Activated T-cell treated with anti-CD3 and anti-CD28 coated beads, Interleukin-2, amount 50 U/mL, for 4 hours (primary cell): ENCODE results near the gene MNT. TPM values are rescaled to one million over a fixed set of nuclear protein-coding genes. Genes with fewer than 3 reads are reported as not detected.

ENCODE experiments used
- ATAC-seq, 2 donors: fragments of 200-7000 bp; cut with Tn5 transposase; one replicate each; pipeline ENCODE4 v1.10.0; 2021
- DNase-seq: peaks from one replicate; pipeline ENCODE4 v3.0.0-alpha.2; 2020
- H3K27me3 Mint-ChIP-seq: one replicate; pipeline ENCODE4 v1.8.0; 2021; ENCODE audit warnings: low read depth, mixed read lengths
- H3K36me3 Mint-ChIP-seq: one replicate; pipeline ENCODE4 v1.8.0; 2022; ENCODE audit warnings: mixed read lengths; ENCODE audit not compliant: insufficient read depth
- H3K4me1 Mint-ChIP-seq: one replicate; pipeline ENCODE4 v1.8.0; 2021; ENCODE audit warnings: low read depth, mixed read lengths
- H3K4me3 Mint-ChIP-seq: one replicate; pipeline ENCODE4 v1.8.0; 2021; ENCODE audit warnings: mild to moderate bottlenecking, moderate library complexity, mixed read lengths
- H3K9me3 Mint-ChIP-seq: one replicate; pipeline ENCODE4 v1.8.0; 2021; ENCODE audit warnings: mixed read lengths
- total RNA-seq, 3 donors: library from RNA; stranded (reverse); gene quantifications; one replicate each; pipeline ENCODE4 v1.2.1, GENCODE V29; 2021

The MNT gene
- total RNA-seq, 3 donors from 2014 or later, result 27.8 to 30.7 (median 29.5) TPM

- no peak overlapping the region for H3K4me3 Mint-ChIP-seq
- no peaks in the 10 kb centered on the region for H3K27me3 Mint-ChIP-seq
- H3K36me3 Mint-ChIP-seq, result peaks cover 8% of the 10 kb centered on the region
- ATAC-seq, result no peak
- no peaks in the 10 kb centered on the region for H3K9me3 Mint-ChIP-seq
- DNase-seq, result no peak
- peaks cover 14% of the 10 kb centered on the region for H3K4me1 Mint-ChIP-seq
Measured at GRCh38 chr17:2385240-2386210, 15.3 kb downstream of the MNT start.

DNA sequence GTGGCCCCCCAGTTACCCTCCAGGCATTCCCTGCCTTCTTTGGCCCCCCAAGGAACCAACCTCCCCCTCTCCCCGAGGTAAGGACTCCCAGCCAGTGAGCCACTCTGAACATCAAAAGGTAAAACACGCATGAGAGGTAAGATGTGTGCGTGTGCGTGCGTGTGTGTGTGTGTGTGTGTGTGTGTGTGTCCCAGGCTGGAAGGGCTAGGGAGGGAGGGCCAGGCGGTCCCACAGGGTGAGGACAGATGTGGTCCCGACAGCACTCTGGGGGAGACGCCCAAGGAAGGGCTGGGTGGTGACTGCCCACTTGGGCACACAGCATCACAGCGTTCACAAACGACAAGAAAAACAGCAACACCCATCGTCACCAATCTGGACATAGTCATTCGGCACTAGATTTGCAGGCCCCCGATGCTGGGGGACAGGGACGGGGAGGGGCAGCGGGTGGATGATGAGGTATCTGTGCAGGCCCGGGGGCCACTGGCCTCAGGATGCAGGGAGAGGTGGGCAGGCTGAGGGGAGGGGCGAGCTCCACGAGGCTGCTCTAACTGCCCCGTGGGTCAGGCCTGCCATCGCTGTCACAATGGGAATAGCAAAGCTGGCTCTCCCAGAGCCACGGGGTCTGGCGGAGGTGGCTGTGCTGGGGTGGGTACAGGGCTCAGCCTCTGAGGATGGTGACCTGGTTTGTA, 16.3 kb downstream of the MNT start:
- Mint-ChIP-seq H3K36me3 (peaks cover 8% of the 10 kb centered on the region), H3K27me3 (no peaks in the 10 kb centered on the region), H3K4me1 (peaks cover 8% of the 10 kb centered on the region), H3K9me3 (no peaks in the 10 kb centered on the region), H3K4me3 (no peak overlapping the region)
- ATAC-seq (no peak), DNase-seq (no peak)

GRCh38 chr17:2383628-2384167, 17.2 kb downstream of the MNT start:
- no peak for ATAC-seq
- no peak overlapping the region for H3K4me3 Mint-ChIP-seq

GRCh38 chr17:2380950-2381649, 19.8 kb downstream of the MNT start:
- Mint-ChIP-seq H3K36me3 (no peaks in the 10 kb centered on the region), H3K27me3 (no peaks in the 10 kb centered on the region), H3K4me3 (no peak overlapping the region), H3K9me3 (no peaks in the 10 kb centered on the region), H3K4me1 (no peaks in the 10 kb centered on the region)
- ATAC-seq, result no peak
- no peak for DNase-seq

More at GRCh38 chr17:2383628-2384167, 17.2 kb downstream of the MNT start:
- no peak for DNase-seq
- peaks cover 5% of the 10 kb centered on the region for H3K4me1 Mint-ChIP-seq
- no peaks in the 10 kb centered on the region for H3K27me3 Mint-ChIP-seq
- peaks cover 8% of the 10 kb centered on the region for H3K36me3 Mint-ChIP-seq
- H3K9me3 Mint-ChIP-seq, result no peaks in the 10 kb centered on the region

DNA sequence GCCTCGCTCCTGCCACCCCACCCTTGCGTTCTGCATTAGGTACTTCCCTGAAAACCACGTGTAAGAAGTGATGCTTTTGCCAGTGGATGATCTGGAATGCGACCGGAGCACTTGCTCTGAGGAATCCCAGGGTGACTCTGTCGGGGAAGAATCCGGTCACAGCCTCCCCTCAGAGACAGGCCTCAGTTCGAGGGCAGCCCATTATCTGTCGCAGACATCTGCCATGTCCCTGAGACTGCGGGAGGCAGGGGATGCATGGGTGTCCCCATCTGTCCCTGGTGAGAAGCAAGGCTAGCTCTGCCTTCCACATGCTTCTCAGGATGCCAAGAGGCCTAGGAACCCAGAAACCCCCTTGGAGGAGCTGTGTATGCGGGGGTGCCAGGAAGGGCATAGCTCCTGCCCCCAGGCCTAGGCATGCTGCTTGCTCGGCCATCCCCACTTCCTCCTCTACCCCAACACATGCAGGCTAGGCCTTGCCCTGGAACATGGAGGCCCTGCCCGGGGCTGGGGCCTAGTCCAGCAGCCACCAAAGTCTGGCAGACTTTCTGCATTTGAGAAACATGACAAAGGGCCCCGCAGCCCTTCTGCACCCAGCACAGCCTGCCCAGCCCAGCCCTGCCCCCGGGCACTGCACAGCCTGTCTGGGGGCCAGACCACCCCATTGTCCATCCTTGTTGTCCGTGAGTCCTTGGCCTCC, 20.5 kb downstream of the MNT start:
- no peak for ATAC-seq
- Mint-ChIP-seq H3K9me3 (no peaks in the 10 kb centered on the region), H3K4me3 (no peak overlapping the region), H3K4me1 (no peaks in the 10 kb centered on the region), H3K36me3 (no peaks in the 10 kb centered on the region), H3K27me3 (no peaks in the 10 kb centered on the region)
- DNase-seq, result no peak

GRCh38 chr17:2379489-2380225, 21.2 kb downstream of the MNT start:
- Mint-ChIP-seq H3K36me3 (no peaks in the 10 kb centered on the region), H3K4me1 (no peaks in the 10 kb centered on the region), H3K27me3 (no peaks in the 10 kb centered on the region), H3K9me3 (no peaks in the 10 kb centered on the region), H3K4me3 (no peak overlapping the region)
- no peak for ATAC-seq
- DNase-seq, result no peak

- no peaks in the 10 kb centered on the region for H3K4me1 Mint-ChIP-seq
- H3K9me3 Mint-ChIP-seq, result no peaks in the 10 kb centered on the region
- DNase-seq, result no peak
- ATAC-seq, result no peak
- no peak overlapping the region for H3K4me3 Mint-ChIP-seq
- H3K36me3 Mint-ChIP-seq, result no peaks in the 10 kb centered on the region
- no peaks in the 10 kb centered on the region for H3K27me3 Mint-ChIP-seq
Measured at GRCh38 chr17:2378905-2379304, 22.0 kb downstream of the MNT start.

DNA sequence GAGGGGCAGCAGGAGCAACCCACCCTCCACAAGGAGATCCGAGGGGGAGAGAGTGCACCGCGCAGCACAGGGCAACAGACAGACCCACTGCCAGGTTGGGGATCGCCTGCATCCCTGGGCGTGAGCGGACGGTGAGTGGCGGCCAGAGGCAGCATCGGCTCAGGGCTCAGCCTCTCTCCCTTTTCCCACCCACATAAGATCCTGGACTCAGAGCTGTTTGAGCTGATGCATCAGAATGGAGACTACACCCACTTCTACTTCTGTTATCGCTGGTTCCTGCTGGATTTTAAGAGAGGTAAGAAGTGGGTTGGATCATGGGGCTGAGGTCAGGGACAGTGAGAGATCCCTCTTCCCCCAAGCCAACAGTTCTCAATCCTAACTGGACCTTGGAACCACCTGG, 23.2 kb downstream of the MNT start:
- Mint-ChIP-seq H3K9me3 (no peaks in the 10 kb centered on the region), H3K27me3 (no peaks in the 10 kb centered on the region)

GRCh38 chr17:2376107-2376506, 24.8 kb downstream of the MNT start:
- no peaks in the 10 kb centered on the region for H3K27me3 Mint-ChIP-seq
- no peak for ATAC-seq
- H3K4me1 Mint-ChIP-seq, result no peaks in the 10 kb centered on the region
- no peak overlapping the region for H3K4me3 Mint-ChIP-seq
- DNase-seq, result no peak
- H3K36me3 Mint-ChIP-seq, result peaks cover 4% of the 10 kb centered on the region
- no peaks in the 10 kb centered on the region for H3K9me3 Mint-ChIP-seq

More for the DNA sequence above, 23.2 kb downstream of the MNT start:
- no peak for ATAC-seq
- Mint-ChIP-seq H3K4me1 (no peaks in the 10 kb centered on the region), H3K36me3 (peaks cover 3% of the 10 kb centered on the region), H3K4me3 (no peak overlapping the region)
- DNase-seq, result no peak

DNA sequence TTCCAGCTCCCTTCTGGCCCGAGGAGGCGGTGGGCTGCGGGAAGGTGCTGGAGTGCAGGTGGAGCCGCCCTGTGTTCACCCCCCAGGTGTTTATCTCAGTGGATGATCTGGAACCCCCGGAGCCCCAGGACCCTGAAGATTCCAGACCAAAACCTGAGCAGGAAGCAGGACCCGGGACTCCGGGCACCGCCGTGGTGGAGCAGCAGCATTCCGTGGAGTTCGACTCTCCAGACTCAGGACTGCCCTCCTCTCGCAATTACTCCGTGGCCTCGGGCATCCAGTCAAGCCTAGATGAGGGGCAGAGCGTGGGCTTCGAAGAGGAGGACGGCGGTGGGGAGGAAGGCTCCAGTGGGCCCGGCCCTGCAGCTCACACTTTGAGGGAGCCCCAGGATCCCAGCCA, 25.5 kb downstream of the MNT start:
- Mint-ChIP-seq H3K27me3 (no peaks in the 10 kb centered on the region), H3K4me1 (no peaks in the 10 kb centered on the region), H3K9me3 (no peaks in the 10 kb centered on the region), H3K4me3 (no peak overlapping the region), H3K36me3 (peaks cover 4% of the 10 kb centered on the region)
- DNase-seq, result no peak
- ATAC-seq, result no peak

- Mint-ChIP-seq H3K27me3 (no peaks in the 10 kb centered on the region), H3K9me3 (no peaks in the 10 kb centered on the region), H3K4me1 (no peaks in the 10 kb centered on the region), H3K4me3 (no peak overlapping the region), H3K36me3 (peaks cover 4% of the 10 kb centered on the region)
- ATAC-seq (no peak), DNase-seq (no peak)
Measured at GRCh38 chr17:2374549-2375285, 26.1 kb downstream of the MNT start.

DNA sequence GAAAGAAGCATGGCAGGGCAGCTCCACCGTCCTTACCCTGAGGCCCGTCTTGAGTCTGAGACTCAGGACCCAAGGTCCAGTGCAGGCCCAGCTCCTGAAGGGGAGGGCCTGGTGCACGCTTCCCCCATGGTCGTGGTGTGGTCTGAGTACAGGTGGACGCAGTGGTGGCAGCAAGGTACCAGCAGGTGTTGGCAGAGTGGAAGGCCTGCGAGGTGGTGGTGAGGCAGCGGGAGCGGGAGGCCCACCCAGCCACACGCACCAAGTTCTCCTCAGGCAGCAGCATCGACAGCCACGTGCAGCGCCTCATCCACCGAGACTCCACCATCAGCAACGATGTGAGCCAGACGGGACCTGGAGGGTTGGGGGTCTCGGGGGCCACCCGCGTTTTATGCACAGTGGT, 27.7 kb downstream of the MNT start:
- no peaks in the 10 kb centered on the region for H3K27me3 Mint-ChIP-seq
- no peaks in the 10 kb centered on the region for H3K4me1 Mint-ChIP-seq
- DNase-seq (no peak), ATAC-seq (no peak)
- peaks cover 4% of the 10 kb centered on the region for H3K36me3 Mint-ChIP-seq
- no peaks in the 10 kb centered on the region for H3K9me3 Mint-ChIP-seq
- H3K4me3 Mint-ChIP-seq, result no peak overlapping the region

- Mint-ChIP-seq H3K27me3 (no peaks in the 10 kb centered on the region), H3K36me3 (peaks cover 4% of the 10 kb centered on the region)
Measured at GRCh38 chr17:2372681-2373080, 28.2 kb downstream of the MNT start.

More at GRCh38 chr17:2372681-2373080, 28.2 kb downstream of the MNT start:
- no peaks in the 10 kb centered on the region for H3K4me1 Mint-ChIP-seq
- DNase-seq (no peak), ATAC-seq (no peak)
- no peak overlapping the region for H3K4me3 Mint-ChIP-seq
- no peaks in the 10 kb centered on the region for H3K9me3 Mint-ChIP-seq
